RCC 7860 (cell line): ENCODE results near the gene MAML3.

Experiments
- DNase-seq: peaks from one replicate; pipeline ENCODE4 v3.0.0-alpha.2; 2015; ENCODE audit warnings: low spot score
- FAIRE-seq: peaks from 2 replicates; lab custom pipeline; 2012; peaks lifted over from hg19 to GRCh38; lab: Jason Lieb, UNC

MAML3 gene

GRCh38 chr4:140081641-140082390, 72.2 kb downstream of the MAML3 start:
- FAIRE-seq (no peak), DNase-seq (no peak)

GRCh38 chr4:140080883-140081282, 73.1 kb downstream of the MAML3 start:
- DNase-seq: no peak
- no peak for FAIRE-seq

- DNase-seq (no peak), FAIRE-seq (no peak)
Measured at GRCh38 chr4:140078366-140078765, 75.6 kb downstream of the MAML3 start.

- no peak for FAIRE-seq
- DNase-seq: no peak
Measured at GRCh38 chr4:140076307-140076706, 77.7 kb downstream of the MAML3 start.

- no peak for DNase-seq
- FAIRE-seq: no peak
Measured at GRCh38 chr4:140071806-140072205, 82.2 kb downstream of the MAML3 start.

- FAIRE-seq: no peak
- no peak for DNase-seq
Measured at GRCh38 chr4:140070973-140071372, 83.0 kb downstream of the MAML3 start.

GRCh38 chr4:140070366-140070765, 83.6 kb downstream of the MAML3 start:
- no peak for FAIRE-seq
- DNase-seq: no peak

GRCh38 chr4:140069066-140069465, 84.9 kb downstream of the MAML3 start:
- no peak for FAIRE-seq
- DNase-seq: no peak

GRCh38 chr4:140068271-140068670, 85.7 kb downstream of the MAML3 start:
- FAIRE-seq (no peak), DNase-seq (no peak)

GRCh38 chr4:140066031-140066930, 87.7 kb downstream of the MAML3 start:
- no peak for FAIRE-seq

GRCh38 chr4:140065393-140065792, 88.6 kb downstream of the MAML3 start:
- FAIRE-seq: no peak
- DNase-seq: no peak

More at GRCh38 chr4:140066031-140066930, 87.7 kb downstream of the MAML3 start:
- DNase-seq: no peak

GRCh38 chr4:140061659-140062289, 92.2 kb downstream of the MAML3 start:
- DNase-seq (no peak), FAIRE-seq (no peak)

- no peak for DNase-seq
- no peak for FAIRE-seq
Measured at GRCh38 chr4:140061194-140061593, 92.8 kb downstream of the MAML3 start.

- FAIRE-seq: no peak
- no peak for DNase-seq
Measured at GRCh38 chr4:140059159-140059558, 94.8 kb downstream of the MAML3 start.

- FAIRE-seq: no peak
- DNase-seq: no peak
Measured at GRCh38 chr4:140057701-140058100, 96.3 kb downstream of the MAML3 start.

- DNase-seq (no peak), FAIRE-seq (no peak)
Measured at GRCh38 chr4:140056015-140056414, 98.0 kb downstream of the MAML3 start.

- FAIRE-seq: no peak
Measured at GRCh38 chr4:140054861-140055260, 99.1 kb downstream of the MAML3 start.

GRCh38 chr4:140053185-140053584, 100.8 kb downstream of the MAML3 start:
- no peak for DNase-seq
- FAIRE-seq: no peak

More at GRCh38 chr4:140054861-140055260, 99.1 kb downstream of the MAML3 start:
- no peak for DNase-seq

GRCh38 chr4:140052050-140052449, 101.9 kb downstream of the MAML3 start:
- FAIRE-seq: no peak
- DNase-seq: no peak

- DNase-seq: no peak
- no peak for FAIRE-seq
Measured at GRCh38 chr4:140049849-140050637, 103.9 kb downstream of the MAML3 start.
